Small intestine (tissue), 7 donors: Measurements from ENCODE around the gene IGF2. TPM values are rescaled to one million over a fixed set of nuclear protein-coding genes. Genes with fewer than 3 reads are reported as not detected.

Experiments used
- DNase-seq, 2 donors: peaks; one replicate each; pipeline versions ENCODE4 v3.0.0 to v3.0.0-alpha.2; 2013
- FAIRE-seq: peaks from 2 replicates; lab custom pipeline; 2012; peaks lifted over from hg19 to GRCh38; lab: Jason Lieb, UNC
- H3K27ac ChIP-seq, 3 donors: one replicate each; pipeline ENCODE4 v1.5.1; 2013; ENCODE audit warnings: low read length in 2 of 3, mild to moderate bottlenecking in 2 of 3, control low read depth in 1 of 3, inconsistent platforms in 1 of 3, low read depth in 1 of 3, moderate library complexity in 1 of 3
- H3K27me3 ChIP-seq, 3 donors: one replicate each; pipeline ENCODE4 v1.6.1; 2013; ENCODE audit warnings: low read length in 3 of 3, inconsistent platforms in 1 of 3; ENCODE audit not compliant: control insufficient read depth in 3 of 3, insufficient read depth in 3 of 3
- H3K36me3 ChIP-seq, 3 donors: one replicate each; pipeline ENCODE4 v1.6.1; 2013; ENCODE audit warnings: low read length in 3 of 3, inconsistent platforms in 1 of 3, low read depth in 1 of 3, mild to moderate bottlenecking in 1 of 3, moderate library complexity in 1 of 3; ENCODE audit not compliant: control insufficient read depth in 3 of 3, insufficient read depth in 2 of 3
- H3K4me1 ChIP-seq, 3 donors: one replicate each; pipeline ENCODE4 v1.6.1; 2013; ENCODE audit warnings: low read length in 2 of 3, inconsistent platforms in 1 of 3, low read depth in 1 of 3, mild to moderate bottlenecking in 1 of 3, moderate library complexity in 1 of 3; ENCODE audit not compliant: control insufficient read depth in 3 of 3, insufficient read depth in 2 of 3
- H3K4me3 ChIP-seq, 3 donors: one replicate each; pipeline ENCODE4 v1.5.1; 2013; ENCODE audit warnings: low read length in 3 of 3, control low read depth in 1 of 3, inconsistent platforms in 1 of 3, low read depth in 1 of 3, mild to moderate bottlenecking in 1 of 3, moderate library complexity in 1 of 3
- H3K9me3 ChIP-seq, 2 donors: one replicate each; pipeline ENCODE4 v1.6.1; 2013; ENCODE audit warnings: low read depth in 1 of 2, low read length in 1 of 2; ENCODE audit not compliant: control insufficient read depth in 2 of 2, insufficient read depth in 1 of 2
- WGBS, 3 donors: extraction: QIAGEN DNeasy Blood & Tissue Kit; methylation state at CpG; one replicate each; pipeline ENCODE4 v1.1.7; 2013; 5-methylcytosine and 5-hydroxymethylcytosine counted together
- polyA plus RNA-seq, 4 donors: library from polyadenylated mRNA; stranded (reverse) in 3 of 4; unstranded in 1 of 4; fragments of 200-250 nt in 3 of 4; fragments of 120-200 nt in 1 of 4; gene quantifications; one replicate each; pipeline versions ENCODE4 v1.2.1 to v1.2.3, GENCODE V29; 2013
- donor health status: healthy with polysubstance abuse.
- donor health status: control.
- donor health status: control.
- donor health status: Bipolar disorder and iron deficiency.
- donor health status: healthy.

The IGF2 gene
- polyA plus RNA-seq, 4 donors = 0.45 to 183 (median 10.6) TPM

- H3K4me1 ChIP-seq = peaks cover 0 to 11% (median 0%) of the 10 kb centered on the region in 3 donors
- DNase-seq (no peak), FAIRE-seq (no peak)
- no peak overlapping the region for H3K4me3 ChIP-seq
- peaks cover 0 to 53% (median 0%) of the 10 kb centered on the region in 3 donors for H3K36me3 ChIP-seq
- H3K9me3 ChIP-seq = no peaks in the 10 kb centered on the region
- H3K27ac ChIP-seq = no peak overlapping the region
- H3K27me3 ChIP-seq = peaks cover 17 to 63% (median 28%) of the 10 kb centered on the region in 3 donors
- WGBS, 3 donors = 65 to 83% (median 66%) methylated on average over 24 to 26 of the region's 26 CpGs
These were observed 4.1 kb downstream of the IGF2 start for GRCh38 chr11:2135018-2135569.

- H3K27ac ChIP-seq = no peak overlapping the region
- peaks cover 0 to 11% (median 0%) of the 10 kb centered on the region in 3 donors for H3K4me1 ChIP-seq
- H3K27me3 ChIP-seq = peaks cover 12 to 58% (median 21%) of the 10 kb centered on the region in 3 donors
- H3K9me3 ChIP-seq = no peaks in the 10 kb centered on the region
- H3K4me3 ChIP-seq = no peak overlapping the region
- FAIRE-seq (no peak), DNase-seq (peak in 1 of 2 donors; percentile 28)
- WGBS, 3 donors = 57 to 70% (median 58%) methylated on average over 16 to 19 of the region's 19 CpGs
- peaks cover 0 to 57% (median 0%) of the 10 kb centered on the region in 3 donors for H3K36me3 ChIP-seq
These were observed 4.9 kb downstream of the IGF2 start for GRCh38 chr11:2134022-2135010.

DNA sequence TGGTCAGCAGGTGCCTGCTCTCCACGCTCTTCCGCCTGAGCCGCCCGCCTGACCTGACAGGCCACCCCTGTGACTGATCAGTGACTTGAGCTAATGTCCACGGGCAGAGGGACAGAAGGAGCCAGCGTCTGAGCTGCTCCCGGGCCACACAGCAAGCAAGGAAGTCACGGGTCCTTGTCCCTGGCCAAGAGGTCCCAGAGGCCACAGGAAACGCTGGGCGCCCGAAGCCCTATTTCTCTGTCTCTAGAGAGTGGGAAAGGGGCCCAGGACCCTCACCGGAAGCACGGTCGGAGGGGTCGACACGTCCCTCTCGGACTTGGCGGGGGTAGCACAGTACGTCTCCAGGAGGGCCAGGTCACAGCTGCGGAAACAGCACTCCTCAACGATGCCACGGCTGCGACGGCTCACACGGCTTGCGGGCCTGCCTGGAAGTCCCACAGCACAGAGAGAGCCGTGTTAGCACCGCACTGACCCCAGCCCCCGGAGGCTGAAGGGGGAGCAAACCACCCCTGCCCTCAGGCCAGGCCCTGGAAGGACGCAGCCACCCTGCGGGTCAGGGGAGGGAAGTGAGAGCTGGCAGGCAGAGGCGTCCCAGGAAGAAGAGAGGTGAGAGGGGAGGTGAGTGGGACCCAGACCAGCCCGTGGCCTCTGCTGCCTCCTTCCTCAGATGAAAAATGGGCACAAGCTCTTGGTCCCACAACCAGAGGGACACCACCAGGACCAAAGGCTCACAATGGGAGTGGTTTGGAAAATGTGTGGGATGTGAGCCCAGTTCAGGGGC is 5.8 kb downstream of the IGF2 start:
- WGBS, 3 donors = 57 to 69% (median 61%) methylated on average over 32 to 33 of the region's 33 CpGs
- peaks cover 0 to 11% (median 0%) of the 10 kb centered on the region in 3 donors for H3K4me1 ChIP-seq
- FAIRE-seq (no peak), DNase-seq (no peak)
- H3K36me3 ChIP-seq = peaks cover 0 to 57% (median 0%) of the 10 kb centered on the region in 3 donors
- H3K27me3 ChIP-seq = peaks cover 12 to 55% (median 13%) of the 10 kb centered on the region in 3 donors
- H3K9me3 ChIP-seq = no peaks in the 10 kb centered on the region
- H3K4me3 ChIP-seq = no peak overlapping the region
- no peak overlapping the region for H3K27ac ChIP-seq

DNA sequence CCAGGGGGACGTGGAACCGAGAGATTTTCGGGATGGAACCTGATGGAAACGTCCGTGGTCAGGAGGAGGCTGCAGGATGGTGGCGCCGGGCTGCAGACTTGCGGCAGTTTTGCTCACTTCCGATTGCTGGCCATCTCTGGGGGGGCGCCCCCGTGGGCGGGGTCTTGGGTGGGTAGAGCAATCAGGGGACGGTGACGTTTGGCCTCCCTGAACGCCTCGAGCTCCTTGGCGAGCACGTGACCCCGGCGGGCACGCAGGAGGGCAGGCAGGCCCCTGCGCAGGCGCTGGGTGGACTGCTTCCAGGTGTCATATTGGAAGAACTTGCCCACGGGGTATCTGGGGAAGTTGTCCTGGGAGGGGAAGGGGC is 6.3 kb downstream of the IGF2 start:
- Histone ChIP-seq H3K27me3 (peaks cover 10 to 52% (median 12%) of the 10 kb centered on the region in 3 donors), H3K4me1 (peaks cover 0 to 11% (median 0%) of the 10 kb centered on the region in 3 donors), H3K36me3 (peaks cover 0 to 57% (median 0%) of the 10 kb centered on the region in 3 donors), H3K27ac (no peak overlapping the region), H3K9me3 (no peaks in the 10 kb centered on the region), H3K4me3 (no peak overlapping the region)
- FAIRE-seq (no peak), DNase-seq (no peak)
- 44 to 58% (median 55%) methylated on average over 20 to 24 of the region's 24 CpGs for WGBS, 3 donors

DNA sequence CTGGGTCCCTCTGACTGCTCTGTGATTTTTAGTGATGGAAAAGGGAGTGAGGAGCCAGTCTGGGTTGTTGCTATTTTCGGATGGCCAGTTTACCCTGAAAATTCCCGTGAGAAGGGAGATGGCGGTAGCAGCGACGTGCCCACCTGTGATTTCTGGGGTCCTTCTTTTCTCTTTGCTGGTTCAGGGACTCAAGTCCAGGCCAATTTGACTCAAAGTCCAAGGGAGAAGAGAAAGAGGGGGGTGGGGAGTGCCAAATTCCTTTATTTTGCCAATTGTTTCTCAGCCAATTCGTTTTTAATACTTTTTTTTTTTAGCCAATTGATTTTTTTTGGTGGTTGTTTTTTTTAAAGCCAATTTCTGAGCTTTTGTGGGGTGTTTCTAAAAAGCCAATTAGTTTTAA is 6.9 kb downstream of the IGF2 start:
- H3K4me1 ChIP-seq = peaks cover 0 to 11% (median 0%) of the 10 kb centered on the region in 3 donors
- no peaks in the 10 kb centered on the region for H3K9me3 ChIP-seq
- no peak overlapping the region for H3K27ac ChIP-seq
- DNase-seq (no peak), FAIRE-seq (no peak)
- WGBS, 3 donors = 58 to 76% (median 65%) methylated on average over 6 of the region's 6 CpGs
- H3K4me3 ChIP-seq = no peak overlapping the region
- H3K27me3 ChIP-seq = peaks cover 7 to 45% (median 8%) of the 10 kb centered on the region in 3 donors
- H3K36me3 ChIP-seq = peaks cover 0 to 55% (median 0%) of the 10 kb centered on the region in 3 donors

- FAIRE-seq = no peak
- WGBS, 3 donors = 83 to 91% (median 84%) methylated on average over 28 of the region's 28 CpGs
These were observed 7.6 kb downstream of the IGF2 start for GRCh38 chr11:2131371-2132236.

GRCh38 chr11:2130881-2131352 is 8.3 kb downstream of the IGF2 start:
- H3K4me3 ChIP-seq = no peak overlapping the region
- no peaks in the 10 kb centered on the region for H3K9me3 ChIP-seq
- H3K4me1 ChIP-seq = peaks cover 0 to 11% (median 0%) of the 10 kb centered on the region in 3 donors
- 79 to 89% (median 86%) methylated on average over 18 of the region's 18 CpGs for WGBS, 3 donors
- peaks cover 3 to 32% (median 6%) of the 10 kb centered on the region in 3 donors for H3K27me3 ChIP-seq
- no peak overlapping the region for H3K27ac ChIP-seq
- FAIRE-seq = no peak
- no peak for DNase-seq
- H3K36me3 ChIP-seq = peaks cover 0 to 49% (median 0%) of the 10 kb centered on the region in 3 donors

More at GRCh38 chr11:2131371-2132236, 7.6 kb downstream of the IGF2 start:
- Histone ChIP-seq H3K27ac (no peak overlapping the region), H3K4me3 (no peak overlapping the region), H3K9me3 (no peaks in the 10 kb centered on the region), H3K4me1 (peaks cover 0 to 11% (median 0%) of the 10 kb centered on the region in 3 donors), H3K27me3 (peaks cover 5 to 39% (median 7%) of the 10 kb centered on the region in 3 donors), H3K36me3 (peaks cover 0 to 54% (median 0%) of the 10 kb centered on the region in 3 donors)
- no peak for DNase-seq
